Hematopoietic multipotent progenitor cell treated with erythropoietin and hydrocortisone succinate and interleukin-3 and kit ligand, for 8 days (in vitro differentiated cells): ENCODE results near the gene ANKRD40.

ENCODE experiments used
- DNase-seq: peaks from one replicate; pipeline ENCODE4 v3.0.0-alpha.2; 2015

ANKRD40 gene

GRCh38 chr17:50667259-50668024 is 40.3 kb downstream of the ANKRD40 start:
- DNase-seq, result no peak

DNA sequence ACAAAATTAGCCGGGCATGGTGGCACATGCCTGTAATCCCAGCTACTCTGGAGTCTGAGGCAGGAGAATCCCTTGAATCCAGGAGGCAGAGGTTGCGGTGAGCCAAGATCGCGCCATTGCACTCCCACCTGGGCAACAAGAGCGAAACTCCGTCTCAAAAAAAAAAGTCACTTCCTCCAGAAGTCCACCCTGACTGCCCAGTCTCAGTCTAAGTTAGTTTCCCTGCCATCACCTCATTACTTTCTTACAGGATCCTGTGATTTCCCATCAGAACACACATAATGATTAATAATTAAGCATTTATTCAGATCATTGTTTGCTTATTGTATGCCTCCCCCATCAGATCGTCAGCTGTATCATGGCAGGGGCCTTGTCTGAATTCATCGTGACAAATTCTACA is 41.4 kb downstream of the ANKRD40 start:
- DNase-seq, result no peak

GRCh38 chr17:50665838-50666237 is 41.9 kb downstream of the ANKRD40 start:
- no peak for DNase-seq

GRCh38 chr17:50664788-50665458 is 42.8 kb downstream of the ANKRD40 start:
- DNase-seq, result peak; percentile 53

GRCh38 chr17:50663812-50664374 is 43.8 kb downstream of the ANKRD40 start:
- no peak for DNase-seq

GRCh38 chr17:50662632-50663225 is 45.0 kb downstream of the ANKRD40 start:
- no peak for DNase-seq

- DNase-seq, result peak; percentile 78
These were observed 45.8 kb downstream of the ANKRD40 start for GRCh38 chr17:50661795-50662391.

GRCh38 chr17:50661348-50661747 is 46.4 kb downstream of the ANKRD40 start:
- DNase-seq, result no peak

- no peak for DNase-seq
These were observed 46.8 kb downstream of the ANKRD40 start for GRCh38 chr17:50660887-50661345.

- peak; percentile 32 for DNase-seq
These were observed 47.5 kb downstream of the ANKRD40 start for GRCh38 chr17:50660042-50660886.

DNA sequence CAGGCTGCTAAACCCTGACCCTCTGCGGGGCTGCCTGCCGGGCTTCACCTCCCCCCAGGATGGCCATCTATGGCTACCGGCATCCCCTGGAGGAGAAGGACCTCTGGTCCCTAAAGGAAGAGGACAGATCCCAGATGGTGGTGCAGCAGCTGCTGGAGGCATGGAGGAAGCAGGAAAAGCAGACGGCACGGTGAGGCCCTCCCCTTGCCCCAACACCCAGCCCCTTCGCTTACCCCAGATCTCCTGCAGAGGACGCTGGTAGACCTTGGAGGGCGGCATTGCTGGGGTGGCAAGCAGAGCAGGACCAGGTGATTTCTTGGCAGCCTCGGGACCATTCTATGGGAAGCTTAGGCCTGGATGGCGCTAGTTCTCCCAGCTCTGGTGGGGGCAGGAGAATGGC is 48.5 kb downstream of the ANKRD40 start:
- no peak for DNase-seq

DNA sequence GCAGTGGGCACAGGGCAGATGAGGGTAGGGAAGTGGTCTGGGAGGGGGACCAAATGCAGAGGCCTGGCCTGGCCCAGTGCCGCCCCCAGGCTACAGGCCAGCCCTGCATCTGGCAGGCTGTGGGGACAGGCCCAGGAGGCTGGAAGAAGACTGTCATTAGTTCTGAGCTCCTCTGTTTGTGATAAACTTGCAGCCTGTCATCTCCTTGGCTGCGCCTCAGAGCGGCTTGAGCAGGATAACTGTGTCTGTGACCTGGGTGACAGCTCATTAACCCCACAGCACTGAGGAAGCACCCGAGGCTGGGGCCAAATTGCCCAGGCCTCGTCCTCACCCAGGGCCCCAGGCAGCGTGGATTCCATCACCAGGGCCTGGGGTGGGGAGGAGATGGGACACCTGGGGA is 49.1 kb downstream of the ANKRD40 start:
- no peak for DNase-seq

- DNase-seq, result no peak
These were observed 50.1 kb downstream of the ANKRD40 start for GRCh38 chr17:50657627-50658026.

DNA sequence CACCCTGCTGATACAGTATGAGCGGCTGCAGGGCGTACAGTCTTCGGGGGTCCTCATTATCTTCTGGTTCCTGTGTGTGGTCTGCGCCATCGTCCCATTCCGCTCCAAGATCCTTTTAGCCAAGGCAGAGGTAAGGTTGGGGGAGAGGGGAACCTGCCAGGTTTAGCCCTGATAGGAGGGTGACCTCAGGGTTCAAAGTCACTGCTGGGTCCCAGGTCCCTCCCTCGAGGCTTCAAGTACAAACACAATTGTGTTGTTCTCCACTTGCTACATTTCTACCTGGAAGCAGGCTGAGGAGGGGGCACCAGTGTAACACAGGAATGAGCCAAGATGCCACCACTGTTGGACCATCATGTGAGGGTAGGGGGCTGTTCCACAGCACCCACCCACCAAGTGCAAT is 50.7 kb downstream of the ANKRD40 start:
- DNase-seq, result no peak

- no peak for DNase-seq
These were observed 51.2 kb downstream of the ANKRD40 start for GRCh38 chr17:50656509-50656908.

DNA sequence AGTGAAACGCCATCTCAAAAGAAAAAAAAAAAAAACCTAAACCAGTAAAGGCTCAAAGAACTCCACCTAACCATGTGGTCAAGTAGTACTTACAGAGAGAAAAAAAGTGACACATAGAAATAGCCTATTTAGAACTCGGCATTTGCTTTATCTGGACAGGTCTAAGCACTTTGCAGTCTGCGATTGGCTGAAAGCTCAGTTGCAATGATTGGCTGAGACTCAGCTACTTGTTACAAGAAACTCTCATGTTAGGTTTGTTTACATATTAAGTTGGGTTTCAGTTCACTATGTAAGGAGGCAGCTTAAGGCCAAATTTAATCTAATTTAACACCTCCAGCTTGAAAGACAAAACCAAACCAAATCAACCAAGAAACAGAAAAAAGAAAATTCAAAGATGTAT is 54.0 kb downstream of the ANKRD40 start:
- DNase-seq, result no peak

GRCh38 chr17:50651661-50652060 is 56.1 kb downstream of the ANKRD40 start:
- DNase-seq, result no peak

DNA sequence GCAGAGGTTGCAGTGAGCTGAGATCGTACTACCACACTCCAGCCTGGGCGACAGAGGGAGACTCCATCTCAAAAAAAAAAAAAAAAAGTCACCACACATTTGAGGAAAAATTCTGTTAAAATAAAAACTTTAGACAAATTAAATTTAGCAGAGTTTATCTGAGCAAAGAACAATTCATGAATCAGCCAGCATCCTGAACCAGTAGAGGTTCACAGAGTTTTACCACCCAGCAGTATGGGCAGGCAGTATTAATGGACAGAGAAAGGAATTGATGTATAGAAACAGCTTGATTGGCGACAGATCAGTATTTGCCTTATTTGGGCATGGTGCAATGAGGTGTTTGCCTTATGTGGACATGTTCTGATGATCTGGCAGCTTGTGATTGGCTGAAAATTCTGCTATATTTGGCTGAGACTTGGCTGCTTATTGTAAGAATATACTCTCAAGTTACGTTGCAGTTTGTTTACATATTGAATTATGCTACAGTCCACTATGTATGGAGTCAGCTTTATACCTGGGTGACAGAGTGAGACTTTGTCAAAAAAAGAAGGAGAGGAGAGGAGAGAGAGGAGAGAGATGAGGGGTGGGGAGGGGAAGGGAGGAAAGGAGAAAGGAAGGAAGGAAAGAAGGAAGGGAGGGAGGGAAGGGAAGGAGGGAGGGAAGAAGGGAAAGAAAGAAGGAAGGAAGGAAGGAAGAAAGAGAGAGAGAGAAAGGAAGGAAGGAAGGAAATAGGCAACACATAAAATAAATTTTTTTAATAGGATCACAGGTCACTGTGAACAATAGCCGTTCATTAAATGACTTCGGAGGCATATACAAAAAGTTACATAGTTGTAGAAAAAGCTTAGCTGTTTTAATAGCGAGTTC is 58.4 kb downstream of the ANKRD40 start:
- no peak for DNase-seq

GRCh38 chr17:50647187-50647586 is 60.5 kb downstream of the ANKRD40 start:
- no peak for DNase-seq

DNA sequence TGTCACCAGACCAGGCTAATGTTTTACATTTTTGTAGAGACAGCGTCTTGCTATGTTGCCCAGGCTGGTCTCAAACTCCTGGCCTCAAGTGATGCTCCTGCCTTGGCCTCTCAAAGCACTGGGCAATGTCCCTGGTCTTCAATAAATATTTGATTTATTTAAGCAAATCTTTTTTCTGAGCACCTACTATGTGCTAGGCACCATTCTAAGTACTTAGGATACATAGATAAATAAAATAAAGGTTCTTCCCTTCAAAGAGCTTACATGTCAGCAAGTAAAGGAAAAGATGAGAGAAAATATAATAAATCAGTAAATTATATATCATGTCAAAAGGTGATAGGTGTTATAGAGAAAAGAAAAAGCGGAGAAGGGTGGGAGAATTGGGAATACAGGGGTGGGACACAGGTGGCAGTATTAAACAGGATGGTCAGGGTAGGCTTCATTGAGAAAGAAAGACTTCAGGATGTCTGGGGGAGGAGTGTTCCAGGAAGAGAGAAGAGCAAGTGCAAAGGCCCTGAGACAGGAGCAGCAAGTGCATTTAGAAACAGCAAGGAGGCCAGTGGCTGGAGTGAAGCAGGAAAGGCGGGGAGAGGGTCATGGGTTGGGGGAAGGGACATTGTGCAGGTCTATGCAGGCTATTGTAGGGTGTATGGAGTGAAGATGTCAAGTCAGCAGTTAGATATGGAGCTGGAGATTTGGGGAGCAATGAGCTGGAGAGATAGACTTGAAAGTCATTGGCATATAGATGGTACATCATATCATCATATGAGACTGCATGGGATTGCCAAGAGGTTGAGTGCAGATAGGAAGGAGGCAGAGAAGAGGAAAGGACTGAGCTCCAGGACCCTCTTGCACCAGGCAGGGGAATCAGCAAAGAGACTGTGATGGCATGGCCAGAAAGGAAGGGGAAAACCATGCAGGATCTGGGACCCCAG is 61.7 kb downstream of the ANKRD40 start:
- no peak for DNase-seq
